ENCODE results near the gene CCDC198.

Gene CCDC198

GRCh38 chr14:57486767-57487379 lies 6.8 kb downstream of the CCDC198 start:
- no peak overlapping the region for H3K27ac Mint-ChIP-seq
- DNase-seq (ENCODE audit: low spot score in 2 of 2), result no peak
- ATAC-seq, result no peak
- H3K9me3 Mint-ChIP-seq, result no peaks in the 10 kb centered on the region
- H3K4me3 Mint-ChIP-seq, result no peak overlapping the region
- H3K4me1 Mint-ChIP-seq, result no peaks in the 10 kb centered on the region
- no peaks in the 10 kb centered on the region for H3K36me3 Mint-ChIP-seq

- H3K4me3 Mint-ChIP-seq, result no peak overlapping the region
- DNase-seq (ENCODE audit: low spot score in 2 of 2), result no peak
- no peak overlapping the region for H3K27ac Mint-ChIP-seq
- H3K4me1 Mint-ChIP-seq, result no peaks in the 10 kb centered on the region
- H3K9me3 Mint-ChIP-seq, result no peaks in the 10 kb centered on the region
- peak; percentile 24 for ATAC-seq
- no peaks in the 10 kb centered on the region for H3K36me3 Mint-ChIP-seq
These were observed 8.0 kb downstream of the CCDC198 start for GRCh38 chr14:57485635-57486034.

GRCh38 chr14:57482120-57482519 lies 11.5 kb downstream of the CCDC198 start:
- H3K36me3 Mint-ChIP-seq, result no peaks in the 10 kb centered on the region
- no peak overlapping the region for H3K4me3 Mint-ChIP-seq
- ATAC-seq, result no peak
- no peak for DNase-seq (ENCODE audit: low spot score in 2 of 2)
- H3K4me1 Mint-ChIP-seq, result no peaks in the 10 kb centered on the region
- H3K27ac Mint-ChIP-seq, result no peak overlapping the region
- H3K9me3 Mint-ChIP-seq, result no peaks in the 10 kb centered on the region

GRCh38 chr14:57480051-57480450 lies 13.6 kb downstream of the CCDC198 start:
- H3K36me3 Mint-ChIP-seq, result no peaks in the 10 kb centered on the region
- no peaks in the 10 kb centered on the region for H3K4me1 Mint-ChIP-seq
- no peak overlapping the region for H3K27ac Mint-ChIP-seq
- DNase-seq (ENCODE audit: low spot score in 2 of 2) (no peak), ATAC-seq (no peak)
- no peaks in the 10 kb centered on the region for H3K9me3 Mint-ChIP-seq
- H3K4me3 Mint-ChIP-seq, result no peak overlapping the region

- Mint-ChIP-seq H3K36me3 (no peaks in the 10 kb centered on the region), H3K4me3 (no peak overlapping the region), H3K27ac (no peak overlapping the region), H3K4me1 (no peaks in the 10 kb centered on the region), H3K9me3 (no peaks in the 10 kb centered on the region)
- no peak for ATAC-seq
- DNase-seq (ENCODE audit: low spot score in 2 of 2), result no peak
These were observed 14.5 kb downstream of the CCDC198 start for GRCh38 chr14:57479197-57479596.

GRCh38 chr14:57478050-57478449 lies 15.6 kb downstream of the CCDC198 start:
- Mint-ChIP-seq H3K9me3 (no peaks in the 10 kb centered on the region), H3K27ac (no peak overlapping the region), H3K4me1 (no peaks in the 10 kb centered on the region), H3K4me3 (no peak overlapping the region), H3K36me3 (no peaks in the 10 kb centered on the region)
- ATAC-seq, result no peak
- DNase-seq (ENCODE audit: low spot score in 2 of 2), result no peak

- Mint-ChIP-seq H3K27ac (no peak overlapping the region), H3K4me3 (no peak overlapping the region), H3K9me3 (no peaks in the 10 kb centered on the region), H3K36me3 (no peaks in the 10 kb centered on the region), H3K4me1 (no peaks in the 10 kb centered on the region)
- ATAC-seq, result no peak
- DNase-seq (ENCODE audit: low spot score in 2 of 2), result no peak
These were observed 22.7 kb downstream of the CCDC198 start for GRCh38 chr14:57470909-57471308.

GRCh38 chr14:57464008-57464730 lies 29.5 kb downstream of the CCDC198 start:
- no peak for DNase-seq (ENCODE audit: low spot score in 2 of 2)
- no peaks in the 10 kb centered on the region for H3K4me1 Mint-ChIP-seq
- no peaks in the 10 kb centered on the region for H3K36me3 Mint-ChIP-seq
- no peak overlapping the region for H3K4me3 Mint-ChIP-seq
- no peak overlapping the region for H3K27ac Mint-ChIP-seq
- no peak for ATAC-seq
- H3K9me3 Mint-ChIP-seq, result no peaks in the 10 kb centered on the region

- no peak for DNase-seq (ENCODE audit: low spot score in 2 of 2)
- no peak for ATAC-seq
- H3K4me3 Mint-ChIP-seq, result no peak overlapping the region
- H3K27ac Mint-ChIP-seq, result no peak overlapping the region
- no peaks in the 10 kb centered on the region for H3K36me3 Mint-ChIP-seq
- H3K9me3 Mint-ChIP-seq, result no peaks in the 10 kb centered on the region
- H3K4me1 Mint-ChIP-seq, result no peaks in the 10 kb centered on the region
These were observed 31.1 kb downstream of the CCDC198 start for GRCh38 chr14:57462551-57462950.

GRCh38 chr14:57461777-57462320 lies 31.8 kb downstream of the CCDC198 start:
- no peak overlapping the region for H3K4me3 Mint-ChIP-seq
- no peaks in the 10 kb centered on the region for H3K36me3 Mint-ChIP-seq
- ATAC-seq (no peak), DNase-seq (ENCODE audit: low spot score in 2 of 2) (no peak)
- no peak overlapping the region for H3K27ac Mint-ChIP-seq
- no peaks in the 10 kb centered on the region for H3K4me1 Mint-ChIP-seq
- no peaks in the 10 kb centered on the region for H3K9me3 Mint-ChIP-seq

- no peaks in the 10 kb centered on the region for H3K9me3 Mint-ChIP-seq
- ATAC-seq (no peak), DNase-seq (ENCODE audit: low spot score in 2 of 2) (no peak)
- H3K4me3 Mint-ChIP-seq, result no peak overlapping the region
- no peaks in the 10 kb centered on the region for H3K4me1 Mint-ChIP-seq
- H3K27ac Mint-ChIP-seq, result no peak overlapping the region
- no peaks in the 10 kb centered on the region for H3K36me3 Mint-ChIP-seq
These were observed 57.7 kb downstream of the CCDC198 start for GRCh38 chr14:57435923-57436322.

GRCh38 chr14:57420986-57421385 lies 72.7 kb downstream of the CCDC198 start:
- Mint-ChIP-seq H3K9me3 (no peaks in the 10 kb centered on the region), H3K4me3 (no peak overlapping the region), H3K27ac (no peak overlapping the region), H3K4me1 (no peaks in the 10 kb centered on the region), H3K36me3 (no peaks in the 10 kb centered on the region)
- DNase-seq (ENCODE audit: low spot score in 2 of 2), result no peak
- ATAC-seq, result no peak

- no peaks in the 10 kb centered on the region for H3K4me1 Mint-ChIP-seq
- no peak for ATAC-seq
- no peak for DNase-seq (ENCODE audit: low spot score in 2 of 2)
- H3K9me3 Mint-ChIP-seq, result no peaks in the 10 kb centered on the region
- no peak overlapping the region for H3K27ac Mint-ChIP-seq
- H3K4me3 Mint-ChIP-seq, result no peak overlapping the region
- no peaks in the 10 kb centered on the region for H3K36me3 Mint-ChIP-seq
These were observed 73.6 kb downstream of the CCDC198 start for GRCh38 chr14:57420033-57420432.

Data from stimulated activated effector memory CD8-positive, alpha-beta T cell treated with anti-CD3 and anti-CD28 coated beads, Interleukin-12 subunit alpha, Interleukin-12 subunit beta, amount 100 ng/mL, for 72 hours (primary cell).